Epithelial cell of esophagus (primary cell): ENCODE data around the gene KRT27.

Source experiments
- DNase-seq: peaks from one replicate; pipeline ENCODE4 v3.0.0; 2010; ENCODE audit warnings: low read depth
- H3K4me3 ChIP-seq: 2 replicates; pipeline ENCODE4 v1.5.1; 2011; ENCODE audit warnings: mild to moderate bottlenecking, low read length, control low read depth
- CTCF ChIP-seq: IDR thresholded peaks from 2 replicates; pipeline ENCODE4 v1.5.1; 2011; ENCODE audit warnings: low read depth, mild to moderate bottlenecking, low read length, control low read depth, inconsistent platforms; ENCODE audit not compliant: insufficient read depth; ENCODE audit errors: missing control alignments

Gene KRT27

GRCh38 chr17:40735016-40735415 is 47.3 kb downstream of the KRT27 start:
- peak; percentile 18 for TF ChIP-seq CTCF
- peak; percentile 78 for DNase-seq
- H3K4me3 ChIP-seq: no peak overlapping the region

DNA sequence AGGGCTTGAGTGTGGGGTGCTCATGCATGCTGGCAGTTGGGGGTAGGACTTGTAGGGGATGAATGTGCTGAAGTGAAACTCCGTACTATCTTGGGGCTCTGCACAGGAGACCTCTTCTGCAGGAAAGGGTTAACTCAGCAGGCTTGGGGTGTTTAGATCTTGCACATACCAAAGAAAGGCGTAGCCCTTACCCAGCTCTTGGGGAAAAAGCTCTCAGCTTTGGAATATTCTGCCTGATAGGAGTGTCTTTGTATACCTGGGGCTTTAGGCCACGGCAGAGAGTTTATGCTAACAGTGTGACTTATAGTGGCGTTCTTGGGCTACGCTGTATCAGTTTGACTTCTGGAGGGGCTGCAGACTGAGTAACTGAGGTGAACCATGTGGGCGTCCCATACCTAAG is 48.3 kb downstream of the KRT27 start:
- no peak for TF ChIP-seq CTCF
- DNase-seq: no peak
- H3K4me3 ChIP-seq: no peak overlapping the region

GRCh38 chr17:40730970-40731369 is 51.4 kb downstream of the KRT27 start:
- no peak for DNase-seq
- TF ChIP-seq CTCF: no peak
- no peak overlapping the region for H3K4me3 ChIP-seq

- H3K4me3 ChIP-seq: no peak overlapping the region
- peak; percentile 44 for DNase-seq
- no peak for TF ChIP-seq CTCF
These were observed 54.7 kb downstream of the KRT27 start for GRCh38 chr17:40727447-40728231.

DNA sequence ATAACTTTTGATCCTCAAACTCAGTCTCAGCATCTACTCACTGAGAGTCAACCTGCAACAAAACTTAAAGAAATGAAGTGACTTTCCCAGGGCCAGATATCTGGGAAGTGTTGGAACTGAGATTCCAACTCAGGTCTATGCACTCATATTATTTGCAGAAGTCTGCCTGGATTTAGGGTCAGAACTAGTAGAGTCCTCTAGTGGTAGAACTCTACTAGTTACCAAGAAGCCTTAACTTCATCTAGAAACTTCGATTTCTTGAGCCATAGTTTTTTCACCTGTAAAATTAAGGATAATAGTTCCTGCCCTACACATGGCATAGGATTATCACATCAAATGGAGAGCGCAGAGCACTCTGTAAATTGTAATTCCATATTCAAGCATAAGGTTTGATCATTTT is 55.4 kb downstream of the KRT27 start:
- no peak overlapping the region for H3K4me3 ChIP-seq
- DNase-seq: peak; percentile 34
- TF ChIP-seq CTCF: peak; percentile 48
